ENCODE measurements around the gene PABPC5. TPM values are rescaled to one million over a fixed set of nuclear protein-coding genes. Genes with fewer than 3 reads are reported as not detected.

PABPC5 gene
- not detected for total RNA-seq

GRCh38 chrX:91434351-91435168 lies at the start of gene PABPC5:
PABPC5 (plus strand) TSS chrX:91434839; CDS start chrX:91435578, 739 bp downstream.
- ATAC-seq, result peak; percentile 54

GRCh38 chrX:91389026-91389425 lies 45.6 kb upstream of the PABPC5 start:
- ATAC-seq, result no peak

- ATAC-seq, result no peak
Observed at GRCh38 chrX:91414713-91415112, 19.9 kb upstream of the PABPC5 start.

- ATAC-seq, result no peak
Observed at GRCh38 chrX:91435395-91435794, 756 bp downstream of the PABPC5 start.

Data from esophagus mucosa (tissue), 1 donor.